ENCODE data around the gene HS1BP3.

DNA sequence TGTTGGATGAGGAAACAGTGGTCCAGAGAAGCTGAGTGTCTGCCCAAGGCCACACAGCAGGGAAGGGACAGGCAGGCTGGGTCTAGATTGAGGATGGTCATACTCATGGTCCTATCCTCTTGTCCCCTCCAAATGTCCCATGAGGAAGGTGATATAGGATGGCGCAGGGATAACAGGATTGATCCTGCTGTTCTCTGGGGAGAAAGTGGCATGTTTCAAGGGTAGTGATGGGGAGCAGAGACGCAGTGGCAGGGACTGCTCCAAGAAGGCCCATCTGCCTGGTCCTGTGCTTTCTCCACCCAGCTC lies 24.6 kb downstream of the HS1BP3 start:
- no peak for TF ChIP-seq EZH2phosphoT487 (IDR thresholded peaks at IDR 0.05; ENCODE audit: borderline replicate concordance, low read length)
- TF ChIP-seq, protein P1, sequence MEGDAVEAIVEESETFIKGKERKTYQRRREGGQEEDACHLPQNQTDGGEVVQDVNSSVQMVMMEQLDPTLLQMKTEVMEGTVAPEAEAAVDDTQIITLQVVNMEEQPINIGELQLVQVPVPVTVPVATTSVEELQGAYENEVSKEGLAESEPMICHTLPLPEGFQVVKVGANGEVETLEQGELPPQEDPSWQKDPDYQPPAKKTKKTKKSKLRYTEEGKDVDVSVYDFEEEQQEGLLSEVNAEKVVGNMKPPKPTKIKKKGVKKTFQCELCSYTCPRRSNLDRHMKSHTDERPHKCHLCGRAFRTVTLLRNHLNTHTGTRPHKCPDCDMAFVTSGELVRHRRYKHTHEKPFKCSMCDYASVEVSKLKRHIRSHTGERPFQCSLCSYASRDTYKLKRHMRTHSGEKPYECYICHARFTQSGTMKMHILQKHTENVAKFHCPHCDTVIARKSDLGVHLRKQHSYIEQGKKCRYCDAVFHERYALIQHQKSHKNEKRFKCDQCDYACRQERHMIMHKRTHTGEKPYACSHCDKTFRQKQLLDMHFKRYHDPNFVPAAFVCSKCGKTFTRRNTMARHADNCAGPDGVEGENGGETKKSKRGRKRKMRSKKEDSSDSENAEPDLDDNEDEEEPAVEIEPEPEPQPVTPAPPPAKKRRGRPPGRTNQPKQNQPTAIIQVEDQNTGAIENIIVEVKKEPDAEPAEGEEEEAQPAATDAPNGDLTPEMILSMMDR (IDR thresholded peaks at IDR 0.05; ENCODE audit: low read depth, low read length, poor library complexity, severe bottlenecking) = no peak

Data from DOHH2 (cell line).